ENCODE results near the gene LETM1.

Gene LETM1

DNA sequence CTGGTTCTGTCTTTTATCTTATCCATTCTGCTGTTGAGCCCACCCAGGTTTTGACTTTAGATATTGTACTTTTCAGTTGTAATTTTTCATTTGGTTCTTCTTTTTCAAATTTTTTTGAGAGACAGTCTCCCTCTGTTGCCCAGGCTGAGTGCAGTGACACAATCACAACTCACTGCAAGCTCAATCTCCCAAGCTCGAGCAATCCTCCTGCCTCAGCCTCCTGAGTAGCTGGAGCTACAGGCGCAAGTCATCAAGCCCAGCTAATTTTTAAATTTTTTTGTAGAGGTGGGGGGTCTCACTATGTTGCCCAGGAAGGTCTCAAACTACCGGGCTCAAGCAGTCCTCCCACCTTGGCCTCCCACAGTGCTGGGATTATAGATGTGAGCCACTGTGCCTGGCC lies 25.7 kb downstream of the LETM1 start:
- no peak for TF ChIP-seq CTCF (IDR thresholded peaks at IDR 0.05)
- H3K4me3 ChIP-seq, result no peak overlapping the region
- H3K27ac ChIP-seq, result no peak overlapping the region
- no peak for DNase-seq (ENCODE audit: low spot score)

- no peak for TF ChIP-seq CTCF (IDR thresholded peaks at IDR 0.05)
- no peak overlapping the region for H3K27ac ChIP-seq
- DNase-seq (ENCODE audit: low spot score), result no peak
- no peak overlapping the region for H3K4me3 ChIP-seq
These were observed 29.2 kb downstream of the LETM1 start for GRCh38 chr4:1826531-1827350.

DNA sequence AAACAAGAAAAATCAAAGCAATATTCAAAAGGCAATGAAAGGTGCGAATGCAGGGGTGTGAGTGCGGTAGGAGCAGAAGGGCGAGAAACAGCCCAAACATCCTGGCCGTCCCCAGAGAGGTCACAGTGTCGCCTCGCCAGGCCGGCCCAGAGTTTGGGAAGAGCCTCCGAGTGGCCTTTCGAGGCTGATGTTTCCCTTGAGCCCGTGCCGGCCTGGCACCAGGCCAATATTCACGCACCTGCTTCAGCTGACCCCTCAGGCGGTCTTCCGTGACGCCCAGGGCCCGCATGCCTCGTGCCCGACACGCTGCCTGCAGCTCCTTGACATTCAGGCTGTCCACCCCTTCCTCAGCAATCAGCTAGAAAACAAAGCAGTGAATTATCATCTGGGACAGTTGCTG lies 30.6 kb downstream of the LETM1 start:
- Histone ChIP-seq H3K4me3 (no peak overlapping the region), H3K27ac (no peak overlapping the region)
- DNase-seq (ENCODE audit: low spot score), result no peak
- TF ChIP-seq CTCF (IDR thresholded peaks at IDR 0.05), result no peak

- DNase-seq (ENCODE audit: low spot score), result no peak
- Histone ChIP-seq H3K4me3 (no peak overlapping the region), H3K27ac (no peak overlapping the region)
- TF ChIP-seq CTCF (IDR thresholded peaks at IDR 0.05), result no peak
These were observed 31.2 kb downstream of the LETM1 start for GRCh38 chr4:1824746-1825145.

GRCh38 chr4:1823545-1823932 lies 32.4 kb downstream of the LETM1 start:
- DNase-seq (ENCODE audit: low spot score), result no peak
- Histone ChIP-seq H3K4me3 (no peak overlapping the region), H3K27ac (no peak overlapping the region)
- no peak for TF ChIP-seq CTCF (IDR thresholded peaks at IDR 0.05)

DNA sequence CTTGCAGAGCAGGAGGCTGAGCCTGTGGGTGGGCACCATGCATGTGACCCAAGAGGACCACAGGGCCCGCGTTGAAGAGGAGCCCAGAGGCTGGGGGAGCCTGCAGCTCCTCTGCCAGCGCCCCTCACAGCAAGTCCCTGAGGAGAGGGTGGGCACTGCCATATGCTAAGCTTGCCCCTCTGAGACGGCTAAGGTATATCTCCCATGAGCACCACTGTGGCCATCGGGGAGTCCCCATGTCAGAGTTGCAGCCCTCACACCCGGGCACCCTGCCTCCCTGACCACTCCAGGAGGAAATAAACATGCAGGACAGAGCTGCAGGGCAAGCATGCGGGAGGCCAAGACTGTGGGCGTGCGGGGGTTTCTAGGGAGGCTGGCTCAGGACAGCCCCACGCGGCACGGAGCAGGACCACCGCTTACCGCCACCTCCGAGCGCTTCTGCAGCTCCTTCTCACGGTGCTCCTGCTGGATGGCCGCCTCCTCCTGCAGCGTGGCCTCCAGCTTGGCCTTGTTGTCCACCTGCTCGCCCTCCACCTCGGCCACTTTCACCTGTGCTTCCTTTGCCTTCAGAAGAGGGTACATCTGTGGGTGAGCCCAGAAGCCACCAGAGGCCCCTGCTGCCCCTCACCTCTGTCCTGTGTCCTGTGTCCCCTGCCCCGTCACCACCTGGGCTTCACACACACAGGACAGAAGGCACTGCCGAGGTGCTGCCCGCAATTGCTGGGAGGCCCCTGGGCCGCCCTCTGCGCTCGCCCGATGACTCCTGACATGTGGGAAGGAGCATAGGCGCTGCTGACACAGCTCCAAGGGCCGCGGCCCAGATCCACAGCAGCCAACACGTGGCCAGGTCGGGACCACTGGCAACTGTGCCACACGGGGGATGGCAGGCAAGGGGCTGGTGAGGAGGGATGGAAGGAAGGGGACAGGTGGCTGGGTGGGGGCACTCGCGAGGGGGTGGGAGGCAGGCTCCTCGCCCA lies 33.1 kb downstream of the LETM1 start:
- no peak for DNase-seq (ENCODE audit: low spot score)
- Histone ChIP-seq H3K4me3 (no peak overlapping the region), H3K27ac (no peak overlapping the region)
- no peak for TF ChIP-seq CTCF (IDR thresholded peaks at IDR 0.05)
